Psoas muscle (tissue), 8 donors: ENCODE results near the gene TBCK. TPM values are rescaled to one million over a fixed set of nuclear protein-coding genes. Genes with fewer than 3 reads are reported as not detected.

Experiments used
- ATAC-seq, 4 donors: fragments of 200-7000 bp; cut with Tn5 transposase; one replicate each; pipeline ENCODE4 v1.9.1; 2020; ENCODE audit warnings: moderate library complexity in 3 of 4, mild to moderate bottlenecking in 2 of 4
- DNase-seq, 2 donors: peaks; one replicate each; pipeline ENCODE4 v3.0.0-alpha.2; 2020
- H3K27ac ChIP-seq: fragments of 200-600 bp; one replicate; pipeline ENCODE4 v1.8.0; 2022
- H3K27me3 ChIP-seq, 3 donors: fragments of 200-600 bp in 1 of 3; one replicate each; pipeline versions ENCODE4 v1.6.1 to v1.8.0; 2013 to 2022; ENCODE audit warnings: low read length in 2 of 3, mild to moderate bottlenecking in 2 of 3, moderate library complexity in 1 of 3; ENCODE audit not compliant: insufficient read depth in 3 of 3
- H3K36me3 ChIP-seq, 2 donors: fragments of 200-600 bp in 1 of 2; one replicate each; pipeline versions ENCODE4 v1.6.1 to v1.8.0; 2013 to 2022; ENCODE audit warnings: low read depth in 1 of 2, mild to moderate bottlenecking in 1 of 2, moderate library complexity in 1 of 2; ENCODE audit not compliant: insufficient read depth in 1 of 2
- H3K4me1 ChIP-seq: fragments of 200-600 bp; one replicate; pipeline ENCODE4 v1.8.0; 2022
- H3K4me3 ChIP-seq: fragments of 200-600 bp; one replicate; pipeline ENCODE4 v1.8.0; 2022; ENCODE audit warnings: mild to moderate bottlenecking
- H3K9me3 ChIP-seq: fragments of 200-600 bp; one replicate; pipeline ENCODE4 v1.8.0; 2022
- WGBS, 3 donors: extraction: QIAGEN DNeasy Blood & Tissue Kit; methylation state at CpG; one replicate each; pipeline versions ENCODE4 v1.1.6 to v1.1.7; 2013; 5-methylcytosine and 5-hydroxymethylcytosine counted together
- intact Hi-C, 2 donors: fragments of 100-400 bp; cut with DNase I; formaldehyde crosslinking; loops; one replicate each; pipeline versions ENCODE4 v1.11.0 to v1.14.2; 2022
- polyA plus RNA-seq, 3 donors: library from polyadenylated mRNA; stranded (reverse); fragments of 200-250 nt; gene quantifications; one replicate each; pipeline ENCODE4 v1.2.3, GENCODE V29; 2013
- total RNA-seq, 4 donors: library from RNA; stranded (reverse); fragmentation: NEBNext Ultra II Directional in 2 of 4; extraction: Animal tissue kit (Norgen Biotek cat#: 25700) in 2 of 4; gene quantifications; one replicate each; pipeline versions ENCODE4 v1.2.1 to v1.2.4, GENCODE V29; 2021 to 2023
- TF ChIP-seq, protein P1 (sequence below): fragments of 200-600 bp; IDR thresholded peaks from one replicate; pipeline ENCODE4 v1.8.0; 2022; ENCODE audit warnings: antibody characterized with exemption
- donor health status: healthy with polysubstance abuse.
- donor health status: DM: no; HTN: no; CAD: no; lungs with moderate emphysema.
- donor health status: Bipolar disorder and iron deficiency.
- donor health status: healthy.
- donor health status: DM: yes; HTN: yes; CAD: no.
- donor health status: DM: no; HTN: no; CAD: no.
- donor health status: DM: no; HTN: no; CAD: no.
- donor health status: DM: yes; HTN: yes; CAD: no.

Gene TBCK
- total and polyA plus RNA-seq, 7 donors = 1.9 to 16.8 (median 9.7) TPM

DNA sequence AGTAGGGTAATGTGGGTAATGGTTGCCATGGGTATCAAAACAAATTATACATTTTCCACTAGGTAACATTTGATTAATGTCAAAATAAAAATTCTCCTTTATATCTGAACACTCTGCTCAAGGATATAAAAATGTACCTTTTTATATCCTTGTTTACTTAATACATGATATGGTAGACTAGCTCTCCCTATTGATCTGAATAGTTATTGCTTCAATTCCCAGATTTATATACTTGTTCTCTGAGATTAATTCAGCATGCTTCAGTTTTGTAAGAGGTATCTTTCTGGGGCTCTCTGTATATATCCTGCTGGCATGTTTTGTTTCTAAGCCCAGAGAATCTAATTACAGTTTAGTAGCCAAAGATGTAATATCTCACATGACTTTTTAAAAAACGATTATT lies 251.0 kb downstream of the TBCK start:
- Histone ChIP-seq H3K27ac (no peak overlapping the region), H3K27me3 (no peaks in the 10 kb centered on the region), H3K4me3 (no peak overlapping the region), H3K4me1 (no peaks in the 10 kb centered on the region), H3K9me3 (no peaks in the 10 kb centered on the region), H3K36me3 (no peaks in the 10 kb centered on the region)
- intact Hi-C loops = loop anchor here in 1 of 2 donors (1.0 kb wide), 1 partner anchor 40 kb away; no protein-coding TSS in a partner anchor
- 64 to 86% (median 69%) methylated on average over 1 of the region's 1 CpG for WGBS, 3 donors
- DNase-seq (no peak), ATAC-seq (no peak)
- TF ChIP-seq, protein P1, sequence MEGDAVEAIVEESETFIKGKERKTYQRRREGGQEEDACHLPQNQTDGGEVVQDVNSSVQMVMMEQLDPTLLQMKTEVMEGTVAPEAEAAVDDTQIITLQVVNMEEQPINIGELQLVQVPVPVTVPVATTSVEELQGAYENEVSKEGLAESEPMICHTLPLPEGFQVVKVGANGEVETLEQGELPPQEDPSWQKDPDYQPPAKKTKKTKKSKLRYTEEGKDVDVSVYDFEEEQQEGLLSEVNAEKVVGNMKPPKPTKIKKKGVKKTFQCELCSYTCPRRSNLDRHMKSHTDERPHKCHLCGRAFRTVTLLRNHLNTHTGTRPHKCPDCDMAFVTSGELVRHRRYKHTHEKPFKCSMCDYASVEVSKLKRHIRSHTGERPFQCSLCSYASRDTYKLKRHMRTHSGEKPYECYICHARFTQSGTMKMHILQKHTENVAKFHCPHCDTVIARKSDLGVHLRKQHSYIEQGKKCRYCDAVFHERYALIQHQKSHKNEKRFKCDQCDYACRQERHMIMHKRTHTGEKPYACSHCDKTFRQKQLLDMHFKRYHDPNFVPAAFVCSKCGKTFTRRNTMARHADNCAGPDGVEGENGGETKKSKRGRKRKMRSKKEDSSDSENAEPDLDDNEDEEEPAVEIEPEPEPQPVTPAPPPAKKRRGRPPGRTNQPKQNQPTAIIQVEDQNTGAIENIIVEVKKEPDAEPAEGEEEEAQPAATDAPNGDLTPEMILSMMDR = no peak

DNA sequence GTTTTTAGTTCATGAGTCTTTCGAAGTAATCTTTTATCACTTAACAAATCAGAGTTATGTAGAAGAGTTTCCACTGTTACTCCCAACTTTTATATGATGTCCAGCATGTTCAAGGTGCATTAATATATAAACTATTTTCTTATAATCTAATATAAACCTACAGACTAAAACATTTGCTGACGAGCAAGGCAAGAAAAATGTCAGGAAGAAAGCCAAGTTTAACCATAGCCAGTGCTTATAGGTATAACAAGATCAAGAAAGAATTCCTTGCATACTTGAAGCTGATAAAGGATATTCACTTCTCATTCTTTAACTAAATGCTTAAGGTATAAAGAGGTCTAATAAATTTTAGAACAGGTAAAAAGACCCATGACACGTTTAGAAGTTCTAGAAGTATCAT lies 253.0 kb downstream of the TBCK start:
- Histone ChIP-seq H3K4me1 (no peaks in the 10 kb centered on the region), H3K27ac (no peak overlapping the region), H3K4me3 (no peak overlapping the region), H3K9me3 (no peaks in the 10 kb centered on the region), H3K27me3 (no peaks in the 10 kb centered on the region), H3K36me3 (no peaks in the 10 kb centered on the region)
- TF ChIP-seq, protein P1 = no peak
- DNase-seq (no peak), ATAC-seq (no peak)
- intact Hi-C loops = no loop called here
- 59 to 77% (median 72%) methylated on average over 3 of the region's 3 CpGs for WGBS, 3 donors

DNA sequence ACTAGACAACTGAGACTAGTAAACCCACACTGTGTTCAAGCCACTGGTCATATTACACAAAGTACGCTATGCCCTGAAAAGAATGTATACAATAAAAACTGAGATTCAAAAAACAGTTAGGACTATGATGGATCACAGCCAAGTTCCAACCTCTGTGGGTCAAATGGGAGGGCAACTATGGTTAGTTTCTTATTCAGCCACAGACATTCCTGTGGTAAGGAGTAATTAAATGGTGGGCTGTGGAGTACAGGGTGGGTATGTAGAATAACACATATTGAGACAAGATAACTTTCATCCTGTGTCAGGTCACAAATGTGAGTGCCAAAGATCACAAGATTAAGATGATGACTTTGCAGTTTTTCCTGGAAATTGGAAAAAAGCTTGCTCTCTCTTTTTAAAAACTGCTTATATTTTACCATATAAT lies 253.5 kb downstream of the TBCK start:
- TF ChIP-seq, protein P1 = no peak
- Histone ChIP-seq H3K4me3 (no peak overlapping the region), H3K27me3 (no peaks in the 10 kb centered on the region), H3K9me3 (no peaks in the 10 kb centered on the region), H3K27ac (no peak overlapping the region), H3K4me1 (no peaks in the 10 kb centered on the region), H3K36me3 (no peaks in the 10 kb centered on the region)
- WGBS, 3 donors = 52 to 70% (median 69%) methylated on average over 1 of the region's 1 CpG
- ATAC-seq (no peak), DNase-seq (no peak)
- intact Hi-C loops = no loop called here

DNA sequence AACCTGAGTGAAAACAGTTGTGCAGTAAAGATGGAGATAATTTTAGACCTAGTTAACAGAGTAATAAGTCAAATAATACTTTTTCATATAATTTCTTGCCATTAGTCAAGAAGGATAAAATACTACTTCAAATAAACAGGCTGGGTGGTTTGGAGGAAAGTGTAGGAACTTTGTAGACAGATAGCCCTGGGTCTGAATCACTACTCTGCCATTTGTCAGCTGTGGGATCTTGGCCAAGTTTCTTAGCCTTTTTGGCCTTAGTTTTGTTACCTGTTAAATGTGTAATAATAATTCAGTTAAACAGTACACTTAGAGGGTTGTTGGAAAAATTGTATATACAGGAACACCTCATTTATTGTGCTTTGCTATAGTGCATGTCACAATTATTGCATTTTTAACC lies 257.1 kb downstream of the TBCK start:
- TF ChIP-seq, protein P1 = no peak
- no peak overlapping the region for H3K4me3 ChIP-seq
- H3K9me3 ChIP-seq = no peaks in the 10 kb centered on the region
- DNase-seq (no peak), ATAC-seq (no peak)
- H3K27me3 ChIP-seq = no peaks in the 10 kb centered on the region
- no peaks in the 10 kb centered on the region for H3K36me3 ChIP-seq
- intact Hi-C loops = no loop called here
- no peaks in the 10 kb centered on the region for H3K4me1 ChIP-seq
- H3K27ac ChIP-seq = no peak overlapping the region

DNA sequence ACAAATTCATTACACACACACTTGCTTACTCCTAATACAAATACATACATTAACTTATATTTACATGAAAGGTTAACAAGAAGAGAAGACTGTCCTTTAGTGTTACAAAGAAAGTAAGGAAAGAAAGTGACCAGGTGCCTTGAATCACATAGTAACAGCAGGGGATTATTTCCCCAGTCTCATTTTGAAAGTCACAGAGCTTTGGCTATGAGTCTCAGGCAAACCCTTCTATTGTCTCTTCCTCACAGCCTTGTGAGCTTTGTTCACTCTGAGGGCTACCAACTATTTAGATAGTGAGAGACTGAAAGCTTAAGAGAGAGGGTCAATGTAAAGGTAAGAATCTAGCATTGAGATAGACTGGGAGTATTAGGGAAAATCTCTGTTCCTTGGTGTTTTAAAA lies 259.1 kb downstream of the TBCK start:
- intact Hi-C loops = no loop called here
- TF ChIP-seq, protein P1 = no peak
- no peak for DNase-seq

More for the DNA sequence above, 259.1 kb downstream of the TBCK start:
- H3K27ac ChIP-seq = no peak overlapping the region
- no peaks in the 10 kb centered on the region for H3K4me1 ChIP-seq
- H3K9me3 ChIP-seq = no peaks in the 10 kb centered on the region
- no peaks in the 10 kb centered on the region for H3K36me3 ChIP-seq
- no peak overlapping the region for H3K4me3 ChIP-seq
- no peaks in the 10 kb centered on the region for H3K27me3 ChIP-seq
- ATAC-seq = no peak
